ENCODE results near the gene MPDZ. TPM values are rescaled to one million over a fixed set of nuclear protein-coding genes. Genes with fewer than 3 reads are reported as not detected.

MPDZ gene
- total RNA-seq, 4 donors from 2014 or later, result 17.9 to 29.6 (median 23.5) TPM

GRCh38 chr9:13100914-13101572 lies 178.4 kb downstream of the MPDZ start:
- H3K4me1 ChIP-seq, result no peaks in the 10 kb centered on the region
- intact Hi-C loops (cut with DNase I; ENCODE audit: low total_unique reads), result no loop called here
- H3K4me3 ChIP-seq, result no peak overlapping the region
- no peaks in the 10 kb centered on the region for H3K9me3 ChIP-seq
- peaks cover 0 to 20% of the 10 kb centered on the region in 2 donors for H3K36me3 ChIP-seq
- in situ Hi-C loops (cut with MboI; ENCODE audit: low sequenced_read_pairs in 4 of 4), result no loop called here
- no peak for TF ChIP-seq CTCF (IDR thresholded peaks at IDR 0.05 in 4 of 5, conservative IDR thresholded peaks at IDR 0.05 in 1 of 5)
- TF ChIP-seq POLR2A (IDR thresholded peaks at IDR 0.05), result no peak
- H3K27ac ChIP-seq, result no peak overlapping the region
- H3K27me3 ChIP-seq, result no peaks in the 10 kb centered on the region
- ATAC-seq, result no peak
- DNase-seq, result no peak

DNA sequence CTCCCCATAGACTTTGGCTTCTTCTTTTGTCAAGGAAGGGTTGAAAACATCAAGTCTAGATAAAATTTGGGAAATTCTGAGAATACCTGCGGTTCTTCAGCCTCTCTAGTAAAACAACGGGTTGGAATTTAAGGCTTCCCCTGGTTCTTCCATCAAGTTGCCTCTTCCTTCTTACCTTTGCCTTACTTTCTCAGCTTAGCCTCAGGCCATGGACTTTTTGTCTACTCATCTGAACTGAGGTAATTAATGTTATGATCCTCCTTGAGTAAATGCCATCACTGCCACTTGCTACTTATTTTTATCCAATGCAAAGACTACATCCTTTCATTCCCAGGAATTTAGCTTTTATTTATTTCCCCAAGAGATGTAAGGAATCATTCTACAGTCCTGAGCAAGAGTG lies 184.4 kb downstream of the MPDZ start:
- Histone ChIP-seq H3K4me3 (no peak overlapping the region), H3K4me1 (no peaks in the 10 kb centered on the region), H3K27ac (no peak overlapping the region), H3K36me3 (no peaks in the 10 kb centered on the region), H3K27me3 (no peaks in the 10 kb centered on the region), H3K9me3 (no peaks in the 10 kb centered on the region)
- TF ChIP-seq POLR2A (IDR thresholded peaks at IDR 0.05) (no peak), CTCF (IDR thresholded peaks at IDR 0.05 in 4 of 5, conservative IDR thresholded peaks at IDR 0.05 in 1 of 5) (no peak)
- no peak for DNase-seq
- ATAC-seq, result no peak
- intact Hi-C loops (cut with DNase I; ENCODE audit: low total_unique reads), result no loop called here
- in situ Hi-C loops (cut with MboI; ENCODE audit: low sequenced_read_pairs in 4 of 4), result loop anchor here in 1 of 4 donors (25.0 kb wide), 1 partner anchor 383 kb away; no protein-coding TSS in a partner anchor

GRCh38 chr9:13090628-13091027 lies 188.9 kb downstream of the MPDZ start:
- TF ChIP-seq CTCF (IDR thresholded peaks at IDR 0.05 in 4 of 5, conservative IDR thresholded peaks at IDR 0.05 in 1 of 5), result no peak
- TF ChIP-seq POLR2A (IDR thresholded peaks at IDR 0.05), result no peak
- Histone ChIP-seq H3K4me1 (no peaks in the 10 kb centered on the region), H3K27ac (no peak overlapping the region), H3K36me3 (no peaks in the 10 kb centered on the region), H3K27me3 (no peaks in the 10 kb centered on the region), H3K9me3 (no peaks in the 10 kb centered on the region), H3K4me3 (no peak overlapping the region)
- intact Hi-C loops (cut with DNase I; ENCODE audit: low total_unique reads), result no loop called here
- in situ Hi-C loops (cut with MboI; ENCODE audit: low sequenced_read_pairs in 4 of 4), result loop anchor here in 1 of 4 donors (25.0 kb wide), 1 partner anchor 378 kb away; no protein-coding TSS in a partner anchor
- no peak for ATAC-seq
- no peak for DNase-seq

DNA sequence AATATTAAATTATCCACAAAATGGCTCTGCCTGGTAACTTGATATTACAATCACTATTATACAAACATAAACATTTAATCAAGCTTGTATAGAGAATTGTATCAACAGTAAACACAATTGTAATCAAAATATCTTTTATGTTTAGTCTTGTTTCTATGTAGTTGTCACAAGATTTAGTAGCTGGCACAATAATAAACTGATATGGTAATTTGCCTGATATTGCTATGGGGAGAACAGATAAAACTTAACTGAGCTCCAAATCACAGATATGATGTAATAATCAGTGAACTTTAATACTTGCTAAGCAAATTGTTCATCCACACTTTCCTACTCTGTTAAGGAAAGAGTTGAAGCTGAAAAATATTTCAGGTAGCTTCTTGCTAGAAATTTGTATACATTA lies 189.8 kb downstream of the MPDZ start:
- TF ChIP-seq CTCF (IDR thresholded peaks at IDR 0.05 in 4 of 5, conservative IDR thresholded peaks at IDR 0.05 in 1 of 5) (no peak), POLR2A (IDR thresholded peaks at IDR 0.05) (no peak)
- in situ Hi-C loops (cut with MboI; ENCODE audit: low sequenced_read_pairs in 4 of 4), result loop anchor here (5.0 to 25.0 kb wide), 3 partner anchors 367 to 377 kb away; no protein-coding TSS in a partner anchor
- Histone ChIP-seq H3K27ac (no peak overlapping the region), H3K36me3 (no peaks in the 10 kb centered on the region), H3K4me1 (no peaks in the 10 kb centered on the region), H3K4me3 (no peak overlapping the region), H3K27me3 (no peaks in the 10 kb centered on the region), H3K9me3 (no peaks in the 10 kb centered on the region)
- intact Hi-C loops (cut with DNase I; ENCODE audit: low total_unique reads), result loop anchor here (2.0 kb wide), 1 partner anchor 55 kb away; no protein-coding TSS in a partner anchor
- DNase-seq, result no peak
- ATAC-seq, result no peak

Data from gastrocnemius medialis (tissue), 4 donors.